PC-9 (cell line): Measurements from ENCODE around the gene DYNLT3. TPM values are rescaled to one million over a fixed set of nuclear protein-coding genes. Genes with fewer than 3 reads are reported as not detected.

Source experiments
- BruUV-seq: library from RNA; stranded (reverse); fragments of 400-500 nt; replicated peaks from 2 replicates; lab custom pipeline; 2021; lab: Mats Ljungman, UMichigan
- CTCF ChIA-PET: fragments of 300-600 bp; sonication (Branson Sonifier 250); formaldehyde crosslinking; loops from one replicate; lab custom pipeline; 2022; ENCODE audit warnings: antibody characterized with exemption; lab: Charles Lee
- POLR2A ChIA-PET: fragments of 300-600 bp; sonication (Branson Sonifier 250); formaldehyde crosslinking; loops from one replicate; lab custom pipeline; 2022; ENCODE audit warnings: antibody characterized with exemption; ENCODE audit not compliant: unreplicated experiment; lab: Charles Lee
- DNase-seq, 2 experiments: peaks; one replicate each; pipeline versions ENCODE4 v3.0.0 to v3.0.0-alpha.2; 2015 to 2022; ENCODE audit warnings: mixed read lengths in 1 of 2
- H2AFZ ChIP-seq: fragments of 200-600 bp; sonication (generic); 2 replicates; pipeline ENCODE4 v1.8.1; 2017; ENCODE audit warnings: antibody characterized with exemption
- H3F3A ChIP-seq: fragments of 200-600 bp; sonication (generic); 2 replicates; pipeline ENCODE4 v1.8.1; 2017; ENCODE audit warnings: antibody characterized with exemption, mild to moderate bottlenecking, low read depth; ENCODE audit not compliant: insufficient read depth
- H3K27ac ChIP-seq: fragments of 200-600 bp; sonication (generic); 2 replicates; pipeline ENCODE4 v1.6.1; 2016; ENCODE audit warnings: mixed run types
- H3K27me3 ChIP-seq: fragments of 200-600 bp; sonication (generic); 2 replicates; pipeline ENCODE4 v1.6.1; 2016; ENCODE audit warnings: low read depth, mixed run types; ENCODE audit not compliant: insufficient read depth
- H3K36me3 ChIP-seq: fragments of 200-600 bp; sonication (generic); 2 replicates; pipeline ENCODE4 v1.6.1; 2016; ENCODE audit warnings: low read depth, mixed run types
- H3K4me1 ChIP-seq: fragments of 200-600 bp; sonication (generic); replicated peaks from 2 replicates; pipeline ENCODE4 v1.6.1; 2016; ENCODE audit warnings: mixed run types; ENCODE audit not compliant: insufficient read depth
- H3K4me2 ChIP-seq: fragments of 200-600 bp; sonication (generic); 2 replicates; pipeline ENCODE4 v1.6.1; 2017; ENCODE audit warnings: mixed run types
- H3K4me3 ChIP-seq: fragments of 200-600 bp; sonication (generic); 2 replicates; pipeline ENCODE4 v1.6.1; 2016; ENCODE audit warnings: mixed run types
- H3K79me2 ChIP-seq: fragments of 200-600 bp; sonication (generic); 2 replicates; pipeline ENCODE4 v1.6.1; 2017; ENCODE audit warnings: low read depth, mixed run types
- H3K9me2 ChIP-seq: fragments of 200-600 bp; sonication (generic); 2 replicates; pipeline ENCODE4 v1.8.1; 2017; ENCODE audit warnings: mild to moderate bottlenecking; ENCODE audit not compliant: insufficient read depth
- H3K9me3 ChIP-seq: fragments of 200-600 bp; sonication (generic); 2 replicates; pipeline ENCODE4 v1.8.1; 2016; ENCODE audit warnings: low read depth; ENCODE audit not compliant: insufficient read depth
- H4K20me1 ChIP-seq: fragments of 200-600 bp; sonication (generic); 2 replicates; pipeline ENCODE4 v1.8.1; 2017; ENCODE audit not compliant: insufficient read depth
- EZH2 ChIP-seq: fragments of 200-600 bp; sonication (generic); IDR thresholded peaks from 2 replicates; pipeline ENCODE4 v1.8.0; 2017; ENCODE audit warnings: antibody characterized with exemption, low read depth
- intact Hi-C: fragments of 100-400 bp; cut with micrococcal nuclease; formaldehyde crosslinking; loops from one replicate; pipeline ENCODE4 v1.10.0; 2022; ENCODE audit not compliant: unreplicated experiment
- total RNA-seq: library from RNA; stranded (reverse); gene quantifications from 2 replicates; pipeline ENCODE4 v1.2.3, GENCODE V29; 2021
- TF ChIP-seq, protein P1 (sequence below): fragments of 200-600 bp; sonication (generic); conservative IDR thresholded peaks from 2 replicates; pipeline ENCODE4 v1.6.1; 2017; ENCODE audit warnings: mixed run types, antibody characterized with exemption, mild to moderate bottlenecking, moderate library complexity

The DYNLT3 gene
- total RNA-seq, 1 experiment from 2014 or later: not detected

DNA sequence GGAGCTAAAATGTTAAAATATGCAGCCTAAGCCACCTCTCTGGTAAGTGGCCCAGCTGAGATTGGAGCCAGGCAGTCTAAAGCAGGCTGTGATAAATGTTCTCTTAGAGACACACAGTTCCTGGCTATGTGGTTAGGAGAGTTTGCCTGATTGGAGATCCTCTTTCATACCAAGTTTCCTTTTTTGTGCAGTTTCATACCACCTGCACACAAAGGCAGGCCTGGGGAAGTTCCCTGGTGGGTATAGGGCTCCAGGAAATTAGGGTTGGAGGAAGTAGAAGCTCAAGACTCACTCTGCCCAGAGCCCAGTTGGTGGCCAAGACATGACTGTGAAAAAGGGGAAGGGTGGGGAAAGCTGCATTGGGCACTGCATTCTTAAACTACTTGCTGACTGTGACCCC is 50.6 kb downstream of the DYNLT3 start:
- no peaks in the 10 kb centered on the region for H3K79me2 ChIP-seq
- H3K4me2 ChIP-seq: no peak overlapping the region
- H3K9me2 ChIP-seq: no peaks in the 10 kb centered on the region
- TF ChIP-seq EZH2: no peak
- TF ChIP-seq, protein P1, sequence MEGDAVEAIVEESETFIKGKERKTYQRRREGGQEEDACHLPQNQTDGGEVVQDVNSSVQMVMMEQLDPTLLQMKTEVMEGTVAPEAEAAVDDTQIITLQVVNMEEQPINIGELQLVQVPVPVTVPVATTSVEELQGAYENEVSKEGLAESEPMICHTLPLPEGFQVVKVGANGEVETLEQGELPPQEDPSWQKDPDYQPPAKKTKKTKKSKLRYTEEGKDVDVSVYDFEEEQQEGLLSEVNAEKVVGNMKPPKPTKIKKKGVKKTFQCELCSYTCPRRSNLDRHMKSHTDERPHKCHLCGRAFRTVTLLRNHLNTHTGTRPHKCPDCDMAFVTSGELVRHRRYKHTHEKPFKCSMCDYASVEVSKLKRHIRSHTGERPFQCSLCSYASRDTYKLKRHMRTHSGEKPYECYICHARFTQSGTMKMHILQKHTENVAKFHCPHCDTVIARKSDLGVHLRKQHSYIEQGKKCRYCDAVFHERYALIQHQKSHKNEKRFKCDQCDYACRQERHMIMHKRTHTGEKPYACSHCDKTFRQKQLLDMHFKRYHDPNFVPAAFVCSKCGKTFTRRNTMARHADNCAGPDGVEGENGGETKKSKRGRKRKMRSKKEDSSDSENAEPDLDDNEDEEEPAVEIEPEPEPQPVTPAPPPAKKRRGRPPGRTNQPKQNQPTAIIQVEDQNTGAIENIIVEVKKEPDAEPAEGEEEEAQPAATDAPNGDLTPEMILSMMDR: no peak
- H4K20me1 ChIP-seq: no peaks in the 10 kb centered on the region
- ChIA-PET CTCF (no interaction called here), POLR2A (no interaction called here)
- no peaks in the 10 kb centered on the region for H3F3A ChIP-seq
- no peak overlapping the region for H3K27ac ChIP-seq
- no peaks in the 10 kb centered on the region for H3K4me1 ChIP-seq
- no peaks in the 10 kb centered on the region for H3K36me3 ChIP-seq
- no peak overlapping the region for H2AFZ ChIP-seq
- H3K9me3 ChIP-seq: no peaks in the 10 kb centered on the region
- BruUV-seq: no TSS peak
- no peaks in the 10 kb centered on the region for H3K27me3 ChIP-seq
- no peak overlapping the region for H3K4me3 ChIP-seq
- no peak for DNase-seq
- intact Hi-C loops: no loop called here

GRCh38 chrX:37796310-37796709 is 51.1 kb downstream of the DYNLT3 start:
- H3K79me2 ChIP-seq: no peaks in the 10 kb centered on the region
- no peak for TF ChIP-seq EZH2
- TF ChIP-seq, protein P1: no peak
- intact Hi-C loops: no loop called here
- H3K4me1 ChIP-seq: no peaks in the 10 kb centered on the region
- no peak for DNase-seq
- no peak overlapping the region for H2AFZ ChIP-seq
- no peaks in the 10 kb centered on the region for H3F3A ChIP-seq
- no peak overlapping the region for H3K27ac ChIP-seq
- no peaks in the 10 kb centered on the region for H3K9me3 ChIP-seq
- H3K4me3 ChIP-seq: no peak overlapping the region
- no peaks in the 10 kb centered on the region for H3K9me2 ChIP-seq
- no peaks in the 10 kb centered on the region for H3K36me3 ChIP-seq
- H4K20me1 ChIP-seq: no peaks in the 10 kb centered on the region
- no peaks in the 10 kb centered on the region for H3K27me3 ChIP-seq
- ChIA-PET POLR2A (no interaction called here), CTCF (no interaction called here)
- H3K4me2 ChIP-seq: no peak overlapping the region
- BruUV-seq: no TSS peak

Other genes with a start within 250 kb of the DYNLT3 start
- gene XK, start 161.8 kb downstream of the DYNLT3 start, total RNA-seq: 2.4 and 3.7 TPM in 2 replicates
- 0.13 and 0.31 TPM in 2 replicates for gene CYBB, start 67.5 kb downstream of the DYNLT3 start, total RNA-seq
- gene SYTL5, start 159.0 kb upstream of the DYNLT3 start, total RNA-seq: not detected in 2 replicates